Loucy (cell line): ENCODE measurements around the gene TGFBR3L.

Experiments used
- H2AFZ ChIP-seq: fragments of 200-600 bp; sonication (generic); 2 replicates; pipeline ENCODE4 v1.6.0; 2016; ENCODE audit warnings: antibody characterized with exemption, mild to moderate bottlenecking, low read length, moderate library complexity
- H3F3A ChIP-seq: fragments of 200-600 bp; 2 replicates; pipeline ENCODE4 v1.6.0; 2016; ENCODE audit warnings: antibody characterized with exemption, low read depth, mild to moderate bottlenecking
- H3K27me3 ChIP-seq: fragments of 200-600 bp; sonication (generic); 2 replicates; pipeline ENCODE4 v1.6.1; 2014; ENCODE audit warnings: low read length, mild to moderate bottlenecking; ENCODE audit not compliant: insufficient read depth, poor library complexity, severe bottlenecking
- H3K36me3 ChIP-seq: fragments of 200-600 bp; sonication (generic); 2 replicates; pipeline ENCODE4 v1.6.1; 2016; ENCODE audit warnings: low read length; ENCODE audit not compliant: insufficient read depth
- H3K4me1 ChIP-seq: fragments of 200-600 bp; sonication (generic); 2 replicates; pipeline ENCODE4 v1.5.1; 2014; ENCODE audit warnings: low read length, mild to moderate bottlenecking; ENCODE audit not compliant: insufficient read depth, poor library complexity, severe bottlenecking
- H3K4me2 ChIP-seq: fragments of 200-600 bp; sonication (generic); 2 replicates; pipeline ENCODE4 v1.6.0; 2014; ENCODE audit warnings: antibody characterized with exemption, low read length, low read depth, mild to moderate bottlenecking; ENCODE audit not compliant: poor library complexity, severe bottlenecking
- H3K4me3 ChIP-seq: fragments of 200-600 bp; sonication (generic); 2 replicates; pipeline ENCODE4 v1.5.1; 2014; ENCODE audit warnings: low read length, mild to moderate bottlenecking, mixed read lengths; ENCODE audit not compliant: poor library complexity, severe bottlenecking
- H3K79me2 ChIP-seq: fragments of 200-600 bp; sonication (generic); 2 replicates; pipeline ENCODE4 v1.6.1; 2014; ENCODE audit warnings: low read length; ENCODE audit not compliant: insufficient read depth
- H3K9ac ChIP-seq: fragments of 200-600 bp; sonication (generic); 2 replicates; pipeline ENCODE4 v1.6.0; 2014; ENCODE audit warnings: mild to moderate bottlenecking, low read depth, low read length, moderate library complexity; ENCODE audit not compliant: poor library complexity, severe bottlenecking
- H3K9me2 ChIP-seq: fragments of 200-600 bp; sonication (generic); replicated peaks from 2 replicates; pipeline ENCODE4 v1.6.1; 2016; ENCODE audit warnings: low read depth, low read length, mixed read lengths
- H3K9me3 ChIP-seq: fragments of 200-600 bp; sonication (generic); 2 replicates; pipeline ENCODE4 v1.6.1; 2014; ENCODE audit warnings: mild to moderate bottlenecking, antibody characterized with exemption, low read length, low read depth; ENCODE audit not compliant: insufficient read depth
- H4K20me1 ChIP-seq: fragments of 200-600 bp; sonication (generic); 2 replicates; pipeline ENCODE4 v1.6.0; 2014; ENCODE audit warnings: antibody characterized with exemption, low read length, mild to moderate bottlenecking; ENCODE audit not compliant: insufficient read depth, poor library complexity, severe bottlenecking
- CTCF ChIP-seq: fragments of 200-600 bp; sonication (generic); conservative IDR thresholded peaks from 2 replicates; pipeline ENCODE4 v1.5.1; 2014; ENCODE audit warnings: mild to moderate bottlenecking, antibody characterized with exemption, low read length
- EZH2phosphoT487 ChIP-seq: fragments of 200-600 bp; IDR thresholded peaks from 2 replicates; pipeline ENCODE4 v1.6.1; 2018; ENCODE audit warnings: antibody characterized with exemption, mild to moderate bottlenecking, moderate library complexity, borderline replicate concordance

The TGFBR3L gene

GRCh38 chr19:7926021-7926726 is 11.5 kb downstream of the TGFBR3L start, which contains the start of gene CTXN1:
Gene CTXN1 (minus strand): TSS chr19:7926135. CDS start chr19:7925538, 597 bp downstream.
- Histone ChIP-seq H3K9ac (no peak within 1 kb of the TSS), H2AFZ (peak within 1 kb of the TSS; percentile 87; the same call in 1 of the 2 replicates), H4K20me1 (peaks cover 6% of the 10 kb centered on the region), H3K9me3 (no peaks in the 10 kb centered on the region), H3K79me2 (no peaks in the 10 kb centered on the region), H3K27me3 (no peaks in the 10 kb centered on the region), H3K4me3 (peak within 1 kb of the TSS; percentile 69), H3K36me3 (no peaks in the 10 kb centered on the region), H3F3A (no peaks in the 10 kb centered on the region), H3K4me2 (peak within 1 kb of the TSS; percentile 72), H3K4me1 (peaks cover 8% of the 10 kb centered on the region), H3K9me2 (no peaks in the 10 kb centered on the region)
- TF ChIP-seq EZH2phosphoT487: no peak
- no peak for TF ChIP-seq CTCF

- H3K4me3 ChIP-seq: no peak overlapping the region
These were observed 12.3 kb downstream of the TGFBR3L start for GRCh38 chr19:7926727-7927604.

More at GRCh38 chr19:7926727-7927604, 12.3 kb downstream of the TGFBR3L start:
- TF ChIP-seq CTCF (no peak), EZH2phosphoT487 (no peak)
- H3F3A ChIP-seq: no peaks in the 10 kb centered on the region
- H3K4me2 ChIP-seq: peak overlapping the region; percentile 59
- no peak overlapping the region for H2AFZ ChIP-seq
- peaks cover 2% of the 10 kb centered on the region for H4K20me1 ChIP-seq
- no peaks in the 10 kb centered on the region for H3K9me2 ChIP-seq
- no peaks in the 10 kb centered on the region for H3K79me2 ChIP-seq
- H3K36me3 ChIP-seq: peaks cover 4% of the 10 kb centered on the region; the same call in 1 of the 2 replicates
- no peaks in the 10 kb centered on the region for H3K27me3 ChIP-seq
- no peak overlapping the region for H3K9ac ChIP-seq
- H3K4me1 ChIP-seq: peaks cover 3% of the 10 kb centered on the region
- H3K9me3 ChIP-seq: no peaks in the 10 kb centered on the region
